HCT116 (cell line): ENCODE data around the gene IKZF3. TPM values are rescaled to one million over a fixed set of nuclear protein-coding genes. Genes with fewer than 3 reads are reported as not detected.

ENCODE experiments used
- ATAC-seq: fragments of 200-7000 bp; cut with Tn5 transposase; 2 replicates; pipeline ENCODE4 v1.9.1; 2020; ENCODE audit warnings: mild to moderate bottlenecking, moderate library complexity
- BruUV-seq: library from RNA; stranded (reverse); fragments of 400-500 nt; replicated peaks from 2 replicates; lab custom pipeline; 2021; lab: Mats Ljungman, UMichigan
- CTCF ChIA-PET: fragments of 300-600 bp; sonication (Branson Sonifier 250); formaldehyde crosslinking; loops from one replicate; lab custom pipeline; 2021; ENCODE audit warnings: antibody characterized with exemption; lab: Charles Lee
- POLR2A ChIA-PET: fragments of 300-600, 350-600 bp; sonication (Branson Sonifier 250); formaldehyde crosslinking; loops from one replicate; lab custom pipeline; 2021; ENCODE audit warnings: antibody characterized with exemption; lab: Charles Lee
- RAD21 ChIA-PET, 2 experiments: fragments of 300-600 bp; sonication (Branson Sonifier 250); formaldehyde crosslinking; loops; one replicate each; lab custom pipeline; 2023; ENCODE audit warnings: low total read pairs in 2 of 2; ENCODE audit not compliant: uncharacterized antibody in 2 of 2, unreplicated experiment in 2 of 2, low non-redundant PET in 1 of 2; lab: Charles Lee
- DNase-seq: peaks from one replicate; pipeline ENCODE4 v3.0.0-alpha.2; 2010; ENCODE audit warnings: low read depth, low spot score
- H2AFZ ChIP-seq: fragments of 200-600 bp; shearing (Covaris generic), sonication (generic); 2 replicates; pipeline ENCODE4 v1.6.1; 2017; ENCODE audit warnings: low read depth, mixed run types, mixed read lengths, antibody characterized with exemption, low read length; ENCODE audit not compliant: poor library complexity, severe bottlenecking
- H3K27ac ChIP-seq: 2 replicates; pipeline ENCODE4 v1.5.1; 2012; ENCODE audit warnings: low read depth, low read length
- H3K27me3 ChIP-seq: fragments of 200-600 bp; sonication (generic); 2 replicates; pipeline ENCODE4 v1.6.1; 2016; ENCODE audit warnings: mixed run types, low read length, mixed read lengths; ENCODE audit not compliant: insufficient read depth
- H3K36me3 ChIP-seq, 2 experiments: fragments of 200-500 bp in 1 of 2; fragments of 200-600 bp in 1 of 2; sonication (Bioruptor generic) in 1 of 2; sonication (generic) in 1 of 2; 2 replicates each; pipeline versions ENCODE4 v1.5.1 to v1.6.1; 2014 to 2016; ENCODE audit warnings: low read length in 2 of 2, inconsistent platforms in 1 of 2, mixed read lengths in 1 of 2, mixed run types in 1 of 2; ENCODE audit not compliant: insufficient read depth in 2 of 2, control insufficient read depth in 1 of 2
- H3K4me1 ChIP-seq, 2 experiments: fragments of 200-600 bp in 1 of 2; sonication (generic) in 1 of 2; 2 replicates each; pipeline versions ENCODE4 v1.5.1 to v1.6.1; 2012 to 2017; ENCODE audit warnings: low read length in 2 of 2, inconsistent platforms in 1 of 2, mild to moderate bottlenecking in 1 of 2, mixed read lengths in 1 of 2, mixed run types in 1 of 2, moderate library complexity in 1 of 2; ENCODE audit not compliant: insufficient read depth in 2 of 2, control insufficient read depth in 1 of 2
- H3K4me2 ChIP-seq: fragments of 200-600 bp; sonication (generic); 2 replicates; pipeline ENCODE4 v1.6.1; 2017; ENCODE audit warnings: mixed run types, low read length, mixed read lengths
- H3K4me3 ChIP-seq, 2 experiments: fragments of 200-600 bp in 1 of 2; sonication (generic) in 1 of 2; replicated peaks in 1 of 2; 2 replicates each; pipeline ENCODE4 v1.5.1; 2011 to 2016; ENCODE audit warnings: low read length in 2 of 2, control low read depth in 1 of 2, low read depth in 1 of 2, mild to moderate bottlenecking in 1 of 2, mixed read lengths in 1 of 2, mixed run types in 1 of 2
- H3K79me2 ChIP-seq: fragments of 200-600 bp; sonication (generic); 2 replicates; pipeline ENCODE4 v1.6.1; 2017; ENCODE audit warnings: mild to moderate bottlenecking, mixed run types, low read length, moderate library complexity, mixed read lengths; ENCODE audit not compliant: insufficient read depth
- H3K9ac ChIP-seq: fragments of 200-600 bp; sonication (generic); 2 replicates; pipeline ENCODE4 v1.6.1; 2016; ENCODE audit warnings: low read length, mixed read lengths
- H3K9me2 ChIP-seq: fragments of 200-600 bp; sonication (generic), shearing (Covaris generic); 2 replicates; pipeline ENCODE4 v1.6.1; 2017; ENCODE audit warnings: mixed run types, mild to moderate bottlenecking, moderate library complexity; ENCODE audit not compliant: insufficient read depth
- H3K9me3 ChIP-seq, 2 experiments: fragments of 200-500 bp in 1 of 2; fragments of 200-600 bp in 1 of 2; sonication (Bioruptor generic) in 1 of 2; sonication (generic) in 1 of 2; 2 replicates each; pipeline ENCODE4 v1.6.1; 2014 to 2017; ENCODE audit warnings: low read length in 2 of 2, mixed read lengths in 2 of 2, inconsistent platforms in 1 of 2, low read depth in 1 of 2, mild to moderate bottlenecking in 1 of 2, mixed run types in 1 of 2, moderate library complexity in 1 of 2; ENCODE audit not compliant: control insufficient read depth in 1 of 2, insufficient read depth in 1 of 2
- H4K20me1 ChIP-seq: fragments of 200-600 bp; sonication (generic), shearing (Covaris generic); 2 replicates; pipeline ENCODE4 v1.6.1; 2017; ENCODE audit warnings: mixed run types, mild to moderate bottlenecking, moderate library complexity; ENCODE audit not compliant: insufficient read depth
- CBX3 ChIP-seq: IDR thresholded peaks from 2 replicates; pipeline ENCODE4 v1.6.1; 2012; ENCODE audit warnings: low read depth
- CEBPB ChIP-seq: IDR thresholded peaks from 2 replicates; pipeline ENCODE4 v1.6.1; 2012; ENCODE audit warnings: low read depth
- CTCF ChIP-seq, 3 experiments: fragments of 200-600 bp in 1 of 3; sonication (generic) in 1 of 3; IDR thresholded peaks in 2 of 3; conservative IDR thresholded peaks in 1 of 3; 2 replicates each; pipeline ENCODE4 v1.5.1; 2012 to 2017; ENCODE audit warnings: low read depth in 2 of 3, low read length in 2 of 3, antibody characterized with exemption in 1 of 3, borderline replicate concordance in 1 of 3, control low read depth in 1 of 3, mild to moderate bottlenecking in 1 of 3, mixed read lengths in 1 of 3, mixed run types in 1 of 3, moderate library complexity in 1 of 3; ENCODE audit not compliant: insufficient read depth in 1 of 3
- EGR1 ChIP-seq: IDR thresholded peaks from 2 replicates; pipeline ENCODE4 v1.6.1; 2012; ENCODE audit warnings: low read depth
- EZH2 ChIP-seq: fragments of 200-600 bp; sonication (generic); IDR thresholded peaks from 2 replicates; pipeline ENCODE4 v1.6.1; 2017; ENCODE audit warnings: antibody characterized with exemption, mixed run types
- EZH2phosphoT487 ChIP-seq: fragments of 200-600 bp; IDR thresholded peaks from 2 replicates; pipeline ENCODE4 v1.6.1; 2018; ENCODE audit warnings: antibody characterized with exemption, borderline replicate concordance
- FOSL1 ChIP-seq: IDR thresholded peaks from 2 replicates; pipeline ENCODE4 v1.6.1; 2012; ENCODE audit warnings: low read depth
- JUND ChIP-seq: IDR thresholded peaks from 2 replicates; pipeline ENCODE4 v1.6.1; 2012
- POLR2A ChIP-seq: IDR thresholded peaks from 2 replicates; pipeline ENCODE4 v1.7.0; 2011; ENCODE audit warnings: borderline replicate concordance; ENCODE audit not compliant: insufficient read depth, insufficient read length; ENCODE audit errors: extremely low read depth
- POLR2AphosphoS5 ChIP-seq: IDR thresholded peaks from 2 replicates; pipeline ENCODE4 v1.6.1; 2011; ENCODE audit warnings: mild to moderate bottlenecking, low read depth, low read length, moderate library complexity
- SIN3A ChIP-seq: IDR thresholded peaks from 2 replicates; pipeline ENCODE4 v1.6.1; 2012; ENCODE audit warnings: low read depth
- SP1 ChIP-seq: IDR thresholded peaks from 2 replicates; pipeline ENCODE4 v1.6.1; 2012; ENCODE audit warnings: low read depth
- SRF ChIP-seq: IDR thresholded peaks from 2 replicates; pipeline ENCODE4 v1.6.1; 2012; ENCODE audit warnings: low read depth
- ZFX ChIP-seq: fragments of 450-650 bp; IDR thresholded peaks from 2 replicates; pipeline ENCODE4 v1.6.1; 2017
- ZNF274 ChIP-seq: fragments of 200-500 bp; sonication (Bioruptor generic); IDR thresholded peaks from 2 replicates; pipeline ENCODE4 v1.6.1; 2014; ENCODE audit warnings: mild to moderate bottlenecking, low read depth, low read length, inconsistent platforms
- intact Hi-C: fragments of 100-400 bp; cut with micrococcal nuclease; formaldehyde crosslinking; loops from 2 replicates; pipeline ENCODE4 v1.10.0; 2022
- total RNA-seq: library from RNA; stranded (reverse); gene quantifications from one replicate; pipeline ENCODE4 v1.2.1, GENCODE V29; 2021; ENCODE audit not compliant: unreplicated experiment
- TF ChIP-seq, protein P1 (sequence below): IDR thresholded peaks from 2 replicates; pipeline ENCODE4 v1.6.1; 2012; ENCODE audit warnings: low read depth
- TF ChIP-seq, protein P2 (sequence below): IDR thresholded peaks from 2 replicates; pipeline ENCODE4 v1.6.1; 2012

Gene IKZF3
- total RNA-seq, 1 experiment from 2014 or later, result 0.30 TPM

- CTCF ChIA-PET, result no interaction called here
- TF ChIP-seq CBX3 (no peak), JUND (no peak), SIN3A (no peak), SRF (no peak)
- TF ChIP-seq, protein P1, sequence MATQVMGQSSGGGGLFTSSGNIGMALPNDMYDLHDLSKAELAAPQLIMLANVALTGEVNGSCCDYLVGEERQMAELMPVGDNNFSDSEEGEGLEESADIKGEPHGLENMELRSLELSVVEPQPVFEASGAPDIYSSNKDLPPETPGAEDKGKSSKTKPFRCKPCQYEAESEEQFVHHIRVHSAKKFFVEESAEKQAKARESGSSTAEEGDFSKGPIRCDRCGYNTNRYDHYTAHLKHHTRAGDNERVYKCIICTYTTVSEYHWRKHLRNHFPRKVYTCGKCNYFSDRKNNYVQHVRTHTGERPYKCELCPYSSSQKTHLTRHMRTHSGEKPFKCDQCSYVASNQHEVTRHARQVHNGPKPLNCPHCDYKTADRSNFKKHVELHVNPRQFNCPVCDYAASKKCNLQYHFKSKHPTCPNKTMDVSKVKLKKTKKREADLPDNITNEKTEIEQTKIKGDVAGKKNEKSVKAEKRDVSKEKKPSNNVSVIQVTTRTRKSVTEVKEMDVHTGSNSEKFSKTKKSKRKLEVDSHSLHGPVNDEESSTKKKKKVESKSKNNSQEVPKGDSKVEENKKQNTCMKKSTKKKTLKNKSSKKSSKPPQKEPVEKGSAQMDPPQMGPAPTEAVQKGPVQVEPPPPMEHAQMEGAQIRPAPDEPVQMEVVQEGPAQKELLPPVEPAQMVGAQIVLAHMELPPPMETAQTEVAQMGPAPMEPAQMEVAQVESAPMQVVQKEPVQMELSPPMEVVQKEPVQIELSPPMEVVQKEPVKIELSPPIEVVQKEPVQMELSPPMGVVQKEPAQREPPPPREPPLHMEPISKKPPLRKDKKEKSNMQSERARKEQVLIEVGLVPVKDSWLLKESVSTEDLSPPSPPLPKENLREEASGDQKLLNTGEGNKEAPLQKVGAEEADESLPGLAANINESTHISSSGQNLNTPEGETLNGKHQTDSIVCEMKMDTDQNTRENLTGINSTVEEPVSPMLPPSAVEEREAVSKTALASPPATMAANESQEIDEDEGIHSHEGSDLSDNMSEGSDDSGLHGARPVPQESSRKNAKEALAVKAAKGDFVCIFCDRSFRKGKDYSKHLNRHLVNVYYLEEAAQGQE, result no peak
Measured at GRCh38 chr17:39809221-39809620, 54.9 kb downstream of the IKZF3 start.

GRCh38 chr17:39808409-39808997 is 55.6 kb downstream of the IKZF3 start:
- Histone ChIP-seq H3K9me2 (no peaks in the 10 kb centered on the region), H2AFZ (no peak overlapping the region), H3K79me2 (no peaks in the 10 kb centered on the region), H3K4me3 (no peak overlapping the region), H3K9ac (no peak overlapping the region), H3K27ac (no peak overlapping the region), H3K36me3 (no peaks in the 10 kb centered on the region), H3K9me3 (no peaks in the 10 kb centered on the region), H4K20me1 (no peaks in the 10 kb centered on the region), H3K4me2 (no peak overlapping the region), H3K27me3 (no peaks in the 10 kb centered on the region; the same call in 1 of the 2 replicates), H3K4me1 (no peaks in the 10 kb centered on the region)
- ChIA-PET CTCF (no interaction called here), RAD21 (no interaction called here), POLR2A (interaction anchor here (0.6 kb wide), 1 partner anchor 245 kb away, joined by 3 read pairs; no protein-coding TSS in a partner anchor)
- ATAC-seq, result no peak
- intact Hi-C loops, result no loop called here
- no peak for DNase-seq
- no TSS peak for BruUV-seq
- TF ChIP-seq CBX3, result no peak
- TF ChIP-seq, protein P2, sequence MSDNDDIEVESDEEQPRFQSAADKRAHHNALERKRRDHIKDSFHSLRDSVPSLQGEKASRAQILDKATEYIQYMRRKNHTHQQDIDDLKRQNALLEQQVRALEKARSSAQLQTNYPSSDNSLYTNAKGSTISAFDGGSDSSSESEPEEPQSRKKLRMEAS, result no peak
- no peak for TF ChIP-seq EZH2
- no peak for TF ChIP-seq CEBPB
- TF ChIP-seq JUND, result no peak
- no peak for TF ChIP-seq FOSL1
- no peak for TF ChIP-seq EZH2phosphoT487
- no peak for TF ChIP-seq POLR2AphosphoS5
- TF ChIP-seq ZFX, result no peak
- TF ChIP-seq POLR2A, result no peak
- no peak for TF ChIP-seq SIN3A
- no peak for TF ChIP-seq ZNF274
- TF ChIP-seq CTCF (IDR thresholded peaks at IDR 0.05 in 2 of 3, conservative IDR thresholded peaks at IDR 0.05 in 1 of 3; ENCODE audit: borderline replicate concordance in 1 of 3, insufficient read depth in 1 of 3, low read depth in 2 of 3, low read length in 2 of 3), result no peak
- no peak for TF ChIP-seq SP1
- no peak for TF ChIP-seq EGR1

More at GRCh38 chr17:39809221-39809620, 54.9 kb downstream of the IKZF3 start:
- no peak overlapping the region for H3K4me2 ChIP-seq
- no peaks in the 10 kb centered on the region for H3K79me2 ChIP-seq
- H3K9me3 ChIP-seq, result no peaks in the 10 kb centered on the region
- no peaks in the 10 kb centered on the region; the same call in 1 of the 2 replicates for H3K27me3 ChIP-seq
- no peaks in the 10 kb centered on the region for H3K4me1 ChIP-seq
- no peaks in the 10 kb centered on the region for H4K20me1 ChIP-seq
- H2AFZ ChIP-seq, result no peak overlapping the region
- ChIA-PET RAD21 (no interaction called here), POLR2A (interaction anchor here (0.6 kb wide), 1 partner anchor 246 kb away, joined by 3 read pairs; no protein-coding TSS in a partner anchor)
- intact Hi-C loops, result no loop called here
- H3K27ac ChIP-seq, result no peak overlapping the region
- H3K36me3 ChIP-seq, result no peaks in the 10 kb centered on the region
- ATAC-seq, result no peak
- no peak overlapping the region for H3K9ac ChIP-seq
- H3K9me2 ChIP-seq, result no peaks in the 10 kb centered on the region
- no peak overlapping the region for H3K4me3 ChIP-seq
- DNase-seq, result no peak
- BruUV-seq, result no TSS peak
